Activated CD4-positive, alpha-beta T cell treated with anti-CD3 and anti-CD28 coated beads for 36 hours (primary cell): Measurements from ENCODE around the gene BGN. TPM values are rescaled to one million over a fixed set of nuclear protein-coding genes. Genes with fewer than 3 reads are reported as not detected.

Experiments used
- ATAC-seq: fragments of 200-7000 bp; cut with Tn5 transposase; one replicate; pipeline ENCODE4 v1.10.0; 2021; ENCODE audit warnings: mild to moderate bottlenecking, moderate library complexity
- CTCF ChIA-PET: fragments of 350-600 bp; sonication (Branson Sonifier 250); formaldehyde crosslinking; loops from one replicate; lab custom pipeline; 2021; ENCODE audit warnings: antibody characterized with exemption; lab: Charles Lee
- POLR2A ChIA-PET: fragments of 350-600 bp; sonication (Branson Sonifier 250); formaldehyde crosslinking; loops from one replicate; lab custom pipeline; 2021; ENCODE audit warnings: antibody characterized with exemption, inconsistent platforms; lab: Charles Lee
- DNase-seq: peaks from one replicate; pipeline ENCODE4 v3.0.0-alpha.2; 2020
- H3K27ac Mint-ChIP-seq: one replicate; pipeline ENCODE4 v1.8.0; 2021; ENCODE audit warnings: mixed read lengths
- H3K27me3 Mint-ChIP-seq: one replicate; pipeline ENCODE4 v1.8.0; 2021; ENCODE audit warnings: mixed read lengths
- H3K36me3 Mint-ChIP-seq: one replicate; pipeline ENCODE4 v1.8.0; 2021; ENCODE audit warnings: low read depth, mixed read lengths
- H3K4me1 Mint-ChIP-seq: one replicate; pipeline ENCODE4 v1.8.0; 2021; ENCODE audit warnings: mixed read lengths
- H3K4me3 Mint-ChIP-seq: one replicate; pipeline ENCODE4 v1.8.0; 2021; ENCODE audit warnings: mild to moderate bottlenecking, moderate library complexity, mixed read lengths
- H3K9me3 Mint-ChIP-seq: one replicate; pipeline ENCODE4 v1.8.0; 2021; ENCODE audit warnings: low read depth, mixed read lengths
- intact Hi-C, 2 experiments: fragments of 100-400 bp; cut with DNase I in 1 of 2; cut with micrococcal nuclease in 1 of 2; formaldehyde crosslinking; loops; one replicate each; pipeline versions ENCODE4 v1.14.2 to v1.15.1; 2022 to 2024; cut with DNase I, micrococcal nuclease
- total RNA-seq, 2 experiments: library from RNA; stranded (reverse); gene quantifications; one replicate each; pipeline ENCODE4 v1.2.3, GENCODE V29; 2021

The BGN gene
- total RNA-seq, result not detected

DNA sequence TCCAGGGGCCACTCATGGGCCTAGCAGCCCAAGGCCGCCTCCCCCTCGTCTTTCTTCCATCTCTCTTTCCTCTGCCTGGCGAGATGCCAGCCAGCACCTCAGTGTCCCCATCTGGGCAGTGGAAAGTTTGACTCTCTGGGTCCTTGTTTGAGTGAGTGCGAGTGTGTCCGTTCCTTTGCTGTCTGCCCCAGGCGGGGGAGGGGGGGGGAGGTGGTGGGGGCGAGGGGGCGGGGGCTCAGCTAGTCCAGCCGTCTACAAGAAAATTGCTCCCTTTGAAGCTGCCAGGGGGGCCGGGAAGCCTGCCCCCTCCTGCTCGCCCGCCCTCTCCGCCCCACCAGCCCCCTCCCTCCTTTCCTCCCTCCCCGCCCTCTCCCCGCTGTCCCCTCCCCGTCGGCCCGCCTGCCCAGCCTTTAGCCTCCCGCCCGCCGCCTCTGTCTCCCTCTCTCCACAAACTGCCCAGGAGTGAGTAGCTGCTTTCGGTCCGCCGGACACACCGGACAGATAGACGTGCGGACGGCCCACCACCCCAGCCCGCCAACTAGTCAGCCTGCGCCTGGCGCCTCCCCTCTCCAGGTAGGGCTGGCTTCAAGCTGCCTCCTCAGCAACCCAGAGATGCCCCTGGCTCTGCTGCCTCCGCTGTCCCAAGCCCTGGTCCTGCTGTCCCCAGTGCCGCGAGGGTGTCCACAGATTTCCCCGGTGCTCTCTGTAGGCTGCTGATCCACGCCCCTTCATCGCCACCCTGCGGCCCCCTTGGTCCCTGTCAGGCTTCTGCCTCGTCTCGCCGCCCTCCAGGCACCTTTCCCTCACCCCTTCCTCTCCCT, at the start of gene BGN:
Gene BGN (plus strand): TSS at position 440 of the 821 bp plus-strand sequence. CDS start 9,652 bp downstream, outside the sequence.
- Mint-ChIP-seq H3K4me3 (no peak within 1 kb of the TSS), H3K27me3 (no peaks in the 10 kb centered on the region), H3K4me1 (no peaks in the 10 kb centered on the region), H3K27ac (no peak within 1 kb of the TSS), H3K36me3 (no peaks in the 10 kb centered on the region), H3K9me3 (no peaks in the 10 kb centered on the region)
- intact Hi-C loops, result no loop called here
- DNase-seq, result peak; percentile 29
- no peak for ATAC-seq
- CTCF ChIA-PET, result no interaction called here
- POLR2A ChIA-PET, result no interaction called here

DNA sequence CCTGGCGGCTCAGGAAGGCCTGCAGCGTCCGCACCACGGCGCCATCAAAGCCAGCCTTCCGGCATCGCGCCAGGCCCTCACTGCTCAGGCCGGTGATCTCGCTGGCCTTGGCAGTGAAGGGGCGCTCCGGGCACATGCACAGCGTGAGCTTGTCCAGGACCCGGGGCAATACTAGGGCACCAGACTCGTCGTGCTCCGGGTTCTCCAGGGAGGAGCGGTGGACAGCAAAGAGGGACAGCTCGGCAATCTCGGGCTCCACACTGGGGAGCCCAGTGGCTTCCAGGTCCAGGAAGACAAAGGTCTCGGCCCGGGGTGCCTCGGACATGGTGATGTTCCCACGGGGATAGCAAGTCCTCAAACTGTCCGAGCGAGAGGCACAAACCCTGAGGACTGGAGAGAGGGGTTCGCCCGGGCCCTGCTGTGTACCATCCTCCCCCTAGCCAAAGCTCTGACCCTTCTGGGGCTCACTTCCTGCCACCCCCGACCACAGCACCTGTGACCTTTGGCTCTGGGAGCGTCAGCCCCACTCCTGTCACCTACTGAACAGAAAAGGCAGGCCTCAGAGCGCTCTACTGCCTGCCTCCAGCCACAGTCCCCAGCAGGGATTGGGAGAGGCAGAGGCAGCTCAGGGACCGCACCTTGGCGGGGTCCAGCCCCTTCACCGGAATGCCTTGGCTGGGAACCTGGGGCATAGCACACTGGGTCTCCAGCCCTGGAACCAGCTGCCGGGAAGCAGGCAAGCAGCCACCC, 49.5 kb upstream of the BGN start:
- POLR2A ChIA-PET, result no interaction called here
- H3K27ac Mint-ChIP-seq, result no peak overlapping the region
- CTCF ChIA-PET, result no interaction called here
- H3K27me3 Mint-ChIP-seq, result no peaks in the 10 kb centered on the region
- H3K4me1 Mint-ChIP-seq, result no peaks in the 10 kb centered on the region
- H3K4me3 Mint-ChIP-seq, result no peak overlapping the region
- DNase-seq, result no peak
- intact Hi-C loops, result no loop called here
- no peaks in the 10 kb centered on the region for H3K36me3 Mint-ChIP-seq
- H3K9me3 Mint-ChIP-seq, result no peaks in the 10 kb centered on the region
- no peak for ATAC-seq

DNA sequence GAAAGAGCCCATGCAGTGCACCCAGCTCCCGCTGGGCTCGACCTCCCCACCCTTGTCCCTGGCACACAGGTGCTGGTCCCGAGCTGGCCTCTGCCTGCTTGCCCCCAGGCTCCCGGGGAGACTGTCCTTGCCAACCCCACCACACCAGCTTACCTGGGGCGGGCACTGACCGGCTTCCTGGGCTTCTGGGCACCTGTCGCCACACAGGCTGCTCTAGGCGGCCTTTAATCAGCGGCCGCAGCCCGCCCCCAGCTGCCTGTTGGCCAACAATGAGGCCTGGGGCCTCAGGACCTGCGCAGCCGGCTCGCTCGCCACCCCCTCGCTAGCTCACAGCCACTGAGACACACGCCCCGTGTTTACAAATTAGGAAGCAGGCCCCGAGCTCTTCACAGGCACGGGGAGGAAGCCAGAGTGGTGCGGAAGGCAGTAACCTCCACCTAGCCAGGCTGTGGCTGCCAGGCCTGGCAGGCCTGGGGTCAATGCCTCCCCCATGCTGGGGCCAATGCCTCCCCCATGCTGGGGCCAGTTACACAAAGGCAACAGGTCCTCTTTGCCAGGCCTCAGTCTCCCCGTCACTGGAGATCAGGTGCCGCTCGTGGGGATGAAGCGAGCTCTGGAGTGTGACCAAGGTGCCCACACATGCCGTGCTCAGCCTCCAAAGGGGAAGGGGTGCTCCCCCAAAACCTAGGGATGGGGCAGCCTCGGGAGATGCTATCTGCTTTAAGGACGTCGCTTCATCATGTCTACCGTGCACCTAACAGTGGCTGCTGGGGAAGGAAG, 48.7 kb upstream of the BGN start, which contains the start of gene TREX2:
Gene TREX2 (minus strand): TSS at position 201 of the 780 bp plus-strand sequence. CDS start 626 bp downstream, outside the sequence.
- no peak within 1 kb of the TSS for H3K4me3 Mint-ChIP-seq
- ATAC-seq (no peak), DNase-seq (no peak)
- H3K36me3 Mint-ChIP-seq, result no peaks in the 10 kb centered on the region
- H3K9me3 Mint-ChIP-seq, result no peaks in the 10 kb centered on the region
- intact Hi-C loops, result no loop called here
- H3K4me1 Mint-ChIP-seq, result no peaks in the 10 kb centered on the region
- H3K27ac Mint-ChIP-seq, result no peak within 1 kb of the TSS
- no peaks in the 10 kb centered on the region for H3K27me3 Mint-ChIP-seq
- ChIA-PET POLR2A (no interaction called here), CTCF (no interaction called here)

DNA sequence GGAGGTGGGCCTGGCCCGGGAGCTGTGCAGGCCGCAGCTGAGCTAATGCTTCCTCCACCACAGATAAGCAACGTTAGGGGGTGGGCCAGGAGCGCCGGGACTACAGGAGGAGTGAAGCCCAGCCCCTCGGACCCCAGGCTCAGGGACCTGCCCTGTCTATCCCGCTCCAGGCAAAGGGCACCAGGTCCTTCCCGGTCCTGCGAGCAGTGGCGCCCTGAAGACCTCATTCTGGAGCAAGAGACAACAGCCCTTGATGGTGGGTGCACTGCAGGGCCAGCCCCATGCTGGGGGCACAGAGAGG, 48.2 kb upstream of the BGN start:
- POLR2A ChIA-PET, result no interaction called here
- no peaks in the 10 kb centered on the region for H3K27me3 Mint-ChIP-seq
- H3K36me3 Mint-ChIP-seq, result no peaks in the 10 kb centered on the region
- H3K4me1 Mint-ChIP-seq, result no peaks in the 10 kb centered on the region
- H3K9me3 Mint-ChIP-seq, result no peaks in the 10 kb centered on the region
- H3K4me3 Mint-ChIP-seq, result no peak overlapping the region
- no peak for DNase-seq
- CTCF ChIA-PET, result no interaction called here
- intact Hi-C loops, result no loop called here
- ATAC-seq, result no peak
- no peak overlapping the region for H3K27ac Mint-ChIP-seq

DNA sequence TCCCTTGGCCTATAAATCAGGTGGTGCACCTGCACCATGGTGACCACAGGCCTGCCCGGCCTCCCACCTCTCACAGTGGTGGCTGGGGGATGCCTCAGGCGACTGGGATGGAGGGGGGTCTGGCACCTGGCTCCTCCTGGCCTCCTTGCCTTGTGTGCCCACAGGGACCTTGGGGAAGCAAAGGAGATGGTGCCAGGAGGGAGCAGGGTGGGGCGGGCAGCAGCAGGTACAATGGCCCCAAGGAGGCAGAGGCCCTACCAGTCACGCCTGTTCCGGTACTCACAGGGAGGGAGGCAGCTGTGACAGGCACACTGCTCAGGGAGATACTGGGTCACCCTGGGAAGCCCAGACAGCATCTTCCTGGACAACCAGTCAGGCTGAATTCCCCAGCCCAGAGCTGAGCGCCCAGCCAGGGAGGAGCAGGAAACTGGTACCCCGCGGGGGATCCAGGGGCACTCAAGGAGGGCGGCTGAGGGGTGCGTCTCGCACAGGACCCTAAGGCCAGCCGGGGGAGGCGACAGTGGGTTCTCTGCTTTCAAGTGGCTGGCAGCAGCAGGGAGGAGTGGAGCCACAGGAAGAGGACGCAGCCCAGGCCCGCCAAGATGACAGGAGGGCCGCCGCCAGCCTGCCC, 47.7 kb upstream of the BGN start:
- Mint-ChIP-seq H3K27me3 (no peaks in the 10 kb centered on the region), H3K36me3 (no peaks in the 10 kb centered on the region), H3K27ac (no peak overlapping the region), H3K4me1 (no peaks in the 10 kb centered on the region), H3K4me3 (no peak overlapping the region), H3K9me3 (no peaks in the 10 kb centered on the region)
- POLR2A ChIA-PET, result no interaction called here
- intact Hi-C loops, result no loop called here
- CTCF ChIA-PET, result no interaction called here
- ATAC-seq, result no peak
- DNase-seq, result no peak

DNA sequence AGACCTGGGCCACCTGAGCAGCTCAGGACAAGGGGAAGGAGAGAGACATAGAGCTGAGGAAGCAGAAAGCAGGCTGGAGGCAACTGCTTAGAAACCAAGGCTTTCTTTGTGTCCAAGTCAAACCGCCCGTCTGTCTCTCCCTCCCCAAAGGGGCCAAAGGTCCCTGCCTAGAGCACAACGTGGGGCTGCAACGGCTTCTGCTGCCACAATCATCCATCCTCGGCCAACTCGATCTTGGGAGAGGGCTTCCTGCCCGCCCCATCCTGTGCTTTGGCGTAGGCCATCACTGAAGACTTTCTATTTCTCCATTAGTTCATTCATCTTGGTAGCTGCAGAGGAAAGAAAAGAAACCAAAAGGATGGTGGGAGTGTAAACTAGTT, 47.2 kb upstream of the BGN start:
- ATAC-seq (no peak), DNase-seq (no peak)
- H3K36me3 Mint-ChIP-seq, result no peaks in the 10 kb centered on the region
- no peak overlapping the region for H3K4me3 Mint-ChIP-seq
- no peaks in the 10 kb centered on the region for H3K27me3 Mint-ChIP-seq
- ChIA-PET CTCF (no interaction called here), POLR2A (no interaction called here)
- H3K4me1 Mint-ChIP-seq, result no peaks in the 10 kb centered on the region
- no peak overlapping the region for H3K27ac Mint-ChIP-seq
- no peaks in the 10 kb centered on the region for H3K9me3 Mint-ChIP-seq
- intact Hi-C loops, result no loop called here

DNA sequence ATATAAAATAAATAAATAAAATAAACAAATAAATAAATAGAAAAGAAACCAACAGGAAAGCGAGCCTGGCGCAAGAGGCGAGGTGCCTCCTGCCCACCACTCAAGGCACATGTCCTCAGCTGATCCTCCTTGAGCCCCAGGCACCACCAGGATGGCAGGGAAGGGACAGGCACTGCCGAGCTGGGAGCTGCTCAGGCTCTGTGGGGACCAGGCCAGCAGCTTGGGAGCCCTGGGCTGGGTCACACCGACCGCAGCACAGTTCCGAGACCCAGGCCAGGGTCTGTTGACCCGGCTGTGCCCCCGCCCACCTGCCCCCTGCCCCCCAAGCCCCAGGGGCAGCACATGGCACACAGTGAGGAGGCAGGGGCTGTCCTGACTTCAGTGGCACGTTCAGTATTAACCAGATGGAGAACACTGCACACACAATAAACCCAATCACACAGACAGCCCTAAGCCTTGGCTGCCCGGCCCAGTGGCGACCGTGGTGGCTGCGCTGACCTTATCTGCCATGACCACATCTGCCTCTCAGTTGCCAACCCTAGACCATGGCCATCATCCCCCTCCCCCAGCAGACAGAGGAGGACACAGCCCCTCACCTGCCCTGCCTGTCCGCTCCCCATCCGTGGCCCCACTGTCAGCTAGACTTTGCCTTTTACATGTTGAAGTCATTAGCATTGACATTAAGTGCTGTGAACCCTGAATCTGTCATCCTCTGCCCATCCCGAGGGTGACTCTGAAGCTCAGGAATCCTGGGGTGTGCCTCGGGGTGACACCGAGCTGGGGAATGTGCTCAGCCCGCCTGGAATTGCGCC, 46.0 kb upstream of the BGN start:
- peaks cover 2% of the 10 kb centered on the region for H3K36me3 Mint-ChIP-seq
- ATAC-seq, result no peak

DNA sequence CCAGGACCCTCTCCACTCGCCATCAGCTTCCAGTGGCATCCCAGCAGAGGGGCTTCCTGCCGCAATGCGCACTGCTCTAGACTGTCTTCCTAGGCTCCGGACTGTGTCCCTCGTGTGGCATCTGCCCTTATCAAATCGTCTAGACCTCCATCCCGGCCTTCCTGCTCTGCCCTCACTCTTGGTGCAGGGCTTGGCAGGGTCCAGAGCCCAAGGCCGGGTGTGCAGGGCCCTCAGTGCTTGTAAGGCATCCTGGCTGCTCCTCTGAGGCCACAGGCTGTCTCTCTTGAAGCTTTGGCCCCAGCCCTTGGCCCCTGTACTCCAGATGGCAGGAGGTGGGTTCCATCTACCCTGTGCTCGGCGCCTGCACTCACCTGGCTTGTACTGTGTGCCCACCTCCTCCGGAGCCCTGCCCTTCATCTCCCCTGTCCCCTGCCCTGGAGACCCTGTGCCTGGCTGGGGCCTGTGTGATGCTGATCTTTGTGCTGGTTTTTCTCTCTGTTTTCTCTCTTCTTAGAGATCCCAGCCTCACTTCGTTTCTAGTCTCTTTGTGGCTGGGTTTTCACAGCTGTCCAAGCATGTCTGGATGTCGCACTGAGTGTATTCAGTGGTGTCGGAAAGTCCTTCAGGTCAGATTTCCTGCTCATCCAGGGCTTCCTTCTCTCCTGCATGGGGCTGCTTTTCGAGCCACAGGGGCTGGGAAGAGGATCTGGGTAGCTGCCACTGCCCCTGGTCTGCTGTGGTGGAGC, 45.2 kb upstream of the BGN start:
- POLR2A ChIA-PET, result no interaction called here
- Mint-ChIP-seq H3K4me3 (no peak overlapping the region), H3K36me3 (peaks cover 2% of the 10 kb centered on the region), H3K9me3 (no peaks in the 10 kb centered on the region), H3K4me1 (no peaks in the 10 kb centered on the region), H3K27ac (no peak overlapping the region), H3K27me3 (no peaks in the 10 kb centered on the region)
- CTCF ChIA-PET, result interaction anchor here (1.0 kb wide), 1 partner anchor 218 kb away, joined by 4 read pairs; no protein-coding TSS in a partner anchor
- intact Hi-C loops, result no loop called here
- no peak for DNase-seq
- no peak for ATAC-seq

More for the DNA sequence above, 46.0 kb upstream of the BGN start:
- no peak for DNase-seq
- intact Hi-C loops, result no loop called here
- Mint-ChIP-seq H3K4me3 (no peak overlapping the region), H3K9me3 (no peaks in the 10 kb centered on the region), H3K27me3 (no peaks in the 10 kb centered on the region), H3K27ac (no peak overlapping the region), H3K4me1 (no peaks in the 10 kb centered on the region)
- POLR2A ChIA-PET, result no interaction called here
- CTCF ChIA-PET, result no interaction called here

DNA sequence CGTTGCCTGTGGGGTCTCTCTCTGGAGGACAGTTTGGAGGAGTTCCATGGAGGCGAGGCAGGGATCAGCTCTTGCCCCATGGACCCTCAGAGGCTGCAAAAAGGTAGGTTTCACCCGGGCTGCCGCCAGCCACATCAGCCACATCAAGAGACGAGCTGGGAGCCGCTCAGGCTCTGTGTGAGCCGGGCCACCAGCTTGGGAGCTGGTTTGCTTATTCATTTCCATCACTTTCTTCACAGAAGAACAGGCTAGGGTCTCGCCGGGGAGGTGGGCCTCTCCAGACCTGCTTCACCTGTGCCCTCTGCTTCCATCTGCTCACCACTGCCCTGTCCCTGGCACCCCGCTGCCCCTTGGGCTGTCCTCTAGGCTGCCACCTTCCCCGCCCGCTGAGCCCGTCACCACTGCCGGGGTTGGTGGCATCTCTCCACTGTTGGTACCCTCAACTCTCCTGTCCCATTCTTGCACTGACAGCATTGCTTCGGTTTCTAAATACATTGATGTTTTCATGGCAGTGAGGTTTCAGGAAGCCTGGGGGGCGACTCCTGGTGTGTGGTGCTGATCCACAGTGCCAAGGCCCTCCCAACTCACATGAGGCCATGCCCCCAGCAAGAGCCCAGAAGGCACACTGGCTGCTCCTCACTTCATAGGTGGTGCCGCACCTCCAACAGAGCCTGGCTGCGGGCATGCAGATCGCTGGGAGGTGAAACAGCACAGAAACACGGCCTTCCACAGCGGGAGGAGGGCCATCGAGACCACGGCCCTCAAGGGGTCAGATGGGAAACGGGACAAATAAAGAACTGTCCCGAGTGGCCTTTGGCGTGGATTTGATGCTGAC, 44.4 kb upstream of the BGN start:
- CTCF ChIA-PET, result interaction anchor here (1.0 kb wide), 1 partner anchor 218 kb away, joined by 4 read pairs; no protein-coding TSS in a partner anchor
- Mint-ChIP-seq H3K36me3 (peaks cover 6% of the 10 kb centered on the region), H3K4me3 (no peak overlapping the region), H3K4me1 (no peaks in the 10 kb centered on the region), H3K27ac (no peak overlapping the region), H3K9me3 (no peaks in the 10 kb centered on the region), H3K27me3 (no peaks in the 10 kb centered on the region)
- no peak for ATAC-seq
- intact Hi-C loops, result no loop called here
- POLR2A ChIA-PET, result no interaction called here
- no peak for DNase-seq

DNA sequence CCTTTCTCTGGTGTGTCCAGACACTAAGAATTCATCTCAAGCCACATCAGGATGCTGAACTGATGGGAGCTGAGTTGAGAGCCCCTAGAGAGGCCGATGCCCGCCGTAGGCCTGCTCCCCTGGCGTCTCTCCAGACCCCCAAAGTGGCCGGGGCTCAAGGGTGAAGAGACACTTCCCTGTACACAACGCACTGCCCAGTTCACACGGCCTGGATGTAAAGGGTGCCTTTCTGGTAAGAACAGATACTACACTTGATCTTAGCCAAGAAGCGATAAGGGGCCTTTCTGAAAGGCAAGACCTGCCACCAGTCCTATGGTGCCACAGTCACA, 43.9 kb upstream of the BGN start:
- no peaks in the 10 kb centered on the region for H3K27me3 Mint-ChIP-seq
- ATAC-seq, result no peak
- H3K36me3 Mint-ChIP-seq, result peaks cover 6% of the 10 kb centered on the region
- POLR2A ChIA-PET, result no interaction called here
- H3K4me1 Mint-ChIP-seq, result no peaks in the 10 kb centered on the region
- no peak overlapping the region for H3K4me3 Mint-ChIP-seq
- no peak for DNase-seq
- H3K27ac Mint-ChIP-seq, result no peak overlapping the region
- no peaks in the 10 kb centered on the region for H3K9me3 Mint-ChIP-seq
- CTCF ChIA-PET, result no interaction called here
- intact Hi-C loops, result no loop called here
